ENCODE results near the gene FAM107A. TPM values are rescaled to one million over a fixed set of nuclear protein-coding genes. Genes with fewer than 3 reads are reported as not detected.

The FAM107A gene
- total and polyA plus RNA-seq, 2 of the 13 experiments (the other 11 are each of a cell fraction or from before 2014, with no cell fraction given) = not detected

DNA sequence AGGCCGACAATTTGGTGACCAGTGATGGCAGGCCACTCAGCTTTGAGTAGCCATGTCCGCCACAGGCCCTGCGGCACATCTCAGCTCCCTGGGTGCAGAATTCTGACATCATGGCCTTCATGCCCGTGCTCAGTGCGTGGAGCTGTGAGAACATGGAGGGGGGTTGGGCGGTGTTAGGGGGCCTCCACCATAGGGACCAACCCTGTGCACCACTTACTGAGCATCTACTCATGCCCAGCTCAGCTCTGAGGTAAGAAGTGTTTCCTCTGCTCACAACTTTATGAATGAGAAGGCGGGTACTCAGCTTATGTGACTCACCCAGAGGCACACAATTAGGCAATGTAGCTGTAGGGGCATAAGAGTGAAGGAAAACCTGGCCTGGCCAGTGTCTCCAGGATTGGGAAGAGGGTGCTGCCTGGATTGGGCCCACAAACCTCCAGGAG, 50.7 kb downstream of the FAM107A start (continued):
- TF ChIP-seq, protein P1, sequence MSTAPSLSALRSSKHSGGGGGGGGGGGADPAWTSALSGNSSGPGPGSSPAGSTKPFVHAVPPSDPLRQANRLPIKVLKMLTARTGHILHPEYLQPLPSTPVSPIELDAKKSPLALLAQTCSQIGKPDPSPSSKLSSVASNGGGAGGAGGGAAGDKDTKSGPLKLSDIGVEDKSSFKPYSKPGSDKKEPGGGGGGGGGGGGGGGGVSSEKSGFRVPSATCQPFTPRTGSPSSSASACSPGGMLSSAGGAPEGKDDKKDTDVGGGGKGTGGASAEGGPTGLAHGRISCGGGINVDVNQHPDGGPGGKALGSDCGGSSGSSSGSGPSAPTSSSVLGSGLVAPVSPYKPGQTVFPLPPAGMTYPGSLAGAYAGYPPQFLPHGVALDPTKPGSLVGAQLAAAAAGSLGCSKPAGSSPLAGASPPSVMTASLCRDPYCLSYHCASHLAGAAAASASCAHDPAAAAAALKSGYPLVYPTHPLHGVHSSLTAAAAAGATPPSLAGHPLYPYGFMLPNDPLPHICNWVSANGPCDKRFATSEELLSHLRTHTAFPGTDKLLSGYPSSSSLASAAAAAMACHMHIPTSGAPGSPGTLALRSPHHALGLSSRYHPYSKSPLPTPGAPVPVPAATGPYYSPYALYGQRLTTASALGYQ (CRISPR knock-in tag; IDR thresholded peaks at IDR 0.05) = no peak
- TF ChIP-seq, protein P2, sequence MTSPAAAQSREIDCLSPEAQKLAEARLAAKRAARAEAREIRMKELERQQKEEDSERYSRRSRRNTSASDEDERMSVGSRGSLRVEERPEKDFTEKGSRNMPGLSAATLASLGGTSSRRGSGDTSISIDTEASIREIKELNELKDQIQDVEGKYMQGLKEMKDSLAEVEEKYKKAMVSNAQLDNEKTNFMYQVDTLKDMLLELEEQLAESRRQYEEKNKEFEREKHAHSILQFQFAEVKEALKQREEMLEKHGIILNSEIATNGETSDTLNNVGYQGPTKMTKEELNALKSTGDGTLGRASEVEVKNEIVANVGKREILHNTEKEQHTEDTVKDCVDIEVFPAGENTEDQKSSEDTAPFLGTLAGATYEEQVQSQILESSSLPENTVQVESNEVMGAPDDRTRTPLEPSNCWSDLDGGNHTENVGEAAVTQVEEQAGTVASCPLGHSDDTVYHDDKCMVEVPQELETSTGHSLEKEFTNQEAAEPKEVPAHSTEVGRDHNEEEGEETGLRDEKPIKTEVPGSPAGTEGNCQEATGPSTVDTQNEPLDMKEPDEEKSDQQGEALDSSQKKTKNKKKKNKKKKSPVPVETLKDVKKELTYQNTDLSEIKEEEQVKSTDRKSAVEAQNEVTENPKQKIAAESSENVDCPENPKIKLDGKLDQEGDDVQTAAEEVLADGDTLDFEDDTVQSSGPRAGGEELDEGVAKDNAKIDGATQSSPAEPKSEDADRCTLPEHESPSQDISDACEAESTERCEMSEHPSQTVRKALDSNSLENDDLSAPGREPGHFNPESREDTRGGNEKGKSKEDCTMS (CRISPR knock-in tag; conservative IDR thresholded peaks at IDR 0.05) = no peak
- peak; percentile 84 for TF ChIP-seq GATAD2A (CRISPR knock-in tag; IDR thresholded peaks at IDR 0.05)
- no peak for TF ChIP-seq GTF3A (CRISPR knock-in tag; conservative IDR thresholded peaks at IDR 0.05)
- no peak for TF ChIP-seq CAMTA2 (CRISPR knock-in tag; IDR thresholded peaks at IDR 0.05; ENCODE audit: borderline replicate concordance)
- TF ChIP-seq, protein P3, sequence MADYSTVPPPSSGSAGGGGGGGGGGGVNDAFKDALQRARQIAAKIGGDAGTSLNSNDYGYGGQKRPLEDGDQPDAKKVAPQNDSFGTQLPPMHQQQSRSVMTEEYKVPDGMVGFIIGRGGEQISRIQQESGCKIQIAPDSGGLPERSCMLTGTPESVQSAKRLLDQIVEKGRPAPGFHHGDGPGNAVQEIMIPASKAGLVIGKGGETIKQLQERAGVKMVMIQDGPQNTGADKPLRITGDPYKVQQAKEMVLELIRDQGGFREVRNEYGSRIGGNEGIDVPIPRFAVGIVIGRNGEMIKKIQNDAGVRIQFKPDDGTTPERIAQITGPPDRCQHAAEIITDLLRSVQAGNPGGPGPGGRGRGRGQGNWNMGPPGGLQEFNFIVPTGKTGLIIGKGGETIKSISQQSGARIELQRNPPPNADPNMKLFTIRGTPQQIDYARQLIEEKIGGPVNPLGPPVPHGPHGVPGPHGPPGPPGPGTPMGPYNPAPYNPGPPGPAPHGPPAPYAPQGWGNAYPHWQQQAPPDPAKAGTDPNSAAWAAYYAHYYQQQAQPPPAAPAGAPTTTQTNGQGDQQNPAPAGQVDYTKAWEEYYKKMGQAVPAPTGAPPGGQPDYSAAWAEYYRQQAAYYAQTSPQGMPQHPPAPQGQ (CRISPR knock-in tag; IDR thresholded peaks at IDR 0.05; ENCODE audit: borderline replicate concordance) = no peak
- TF ChIP-seq JUNB (CRISPR knock-in tag; IDR thresholded peaks at IDR 0.05; ENCODE audit: borderline replicate concordance) = peak; percentile 75; the same call in 1 of the 2 replicates
- TF ChIP-seq ZNF367 (CRISPR knock-in tag; IDR thresholded peaks at IDR 0.05; ENCODE audit: borderline replicate concordance) = no peak
- TF ChIP-seq ZNF558 (CRISPR knock-in tag; IDR thresholded peaks at IDR 0.05; ENCODE audit: borderline replicate concordance) = no peak
- TF ChIP-seq, protein P4, sequence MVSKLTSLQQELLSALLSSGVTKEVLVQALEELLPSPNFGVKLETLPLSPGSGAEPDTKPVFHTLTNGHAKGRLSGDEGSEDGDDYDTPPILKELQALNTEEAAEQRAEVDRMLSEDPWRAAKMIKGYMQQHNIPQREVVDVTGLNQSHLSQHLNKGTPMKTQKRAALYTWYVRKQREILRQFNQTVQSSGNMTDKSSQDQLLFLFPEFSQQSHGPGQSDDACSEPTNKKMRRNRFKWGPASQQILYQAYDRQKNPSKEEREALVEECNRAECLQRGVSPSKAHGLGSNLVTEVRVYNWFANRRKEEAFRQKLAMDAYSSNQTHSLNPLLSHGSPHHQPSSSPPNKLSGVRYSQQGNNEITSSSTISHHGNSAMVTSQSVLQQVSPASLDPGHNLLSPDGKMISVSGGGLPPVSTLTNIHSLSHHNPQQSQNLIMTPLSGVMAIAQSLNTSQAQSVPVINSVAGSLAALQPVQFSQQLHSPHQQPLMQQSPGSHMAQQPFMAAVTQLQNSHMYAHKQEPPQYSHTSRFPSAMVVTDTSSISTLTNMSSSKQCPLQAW (CRISPR knock-in tag; IDR thresholded peaks at IDR 0.05) = peak; percentile 51; the same call in 1 of the 2 replicates
- no peak for TF ChIP-seq ZNF652 (CRISPR knock-in tag; IDR thresholded peaks at IDR 0.05; ENCODE audit: borderline replicate concordance, low read depth)
- TF ChIP-seq FOXK2 (IDR thresholded peaks at IDR 0.05) = no peak
- no peak for TF ChIP-seq DNMT3B (CRISPR knock-in tag; conservative IDR thresholded peaks at IDR 0.05)
- no peak for TF ChIP-seq WIZ (CRISPR knock-in tag; IDR thresholded peaks at IDR 0.05)
- TF ChIP-seq, protein P5, sequence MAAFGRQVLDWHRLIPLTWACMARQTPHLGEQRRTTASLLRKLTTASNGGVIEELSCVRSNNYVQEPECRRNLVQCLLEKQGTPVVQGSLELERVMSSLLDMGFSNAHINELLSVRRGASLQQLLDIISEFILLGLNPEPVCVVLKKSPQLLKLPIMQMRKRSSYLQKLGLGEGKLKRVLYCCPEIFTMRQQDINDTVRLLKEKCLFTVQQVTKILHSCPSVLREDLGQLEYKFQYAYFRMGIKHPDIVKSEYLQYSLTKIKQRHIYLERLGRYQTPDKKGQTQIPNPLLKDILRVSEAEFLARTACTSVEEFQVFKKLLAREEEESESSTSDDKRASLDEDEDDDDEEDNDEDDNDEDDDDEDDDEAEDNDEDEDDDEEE (CRISPR knock-in tag; IDR thresholded peaks at IDR 0.05) = no peak
- TF ChIP-seq, protein P6, sequence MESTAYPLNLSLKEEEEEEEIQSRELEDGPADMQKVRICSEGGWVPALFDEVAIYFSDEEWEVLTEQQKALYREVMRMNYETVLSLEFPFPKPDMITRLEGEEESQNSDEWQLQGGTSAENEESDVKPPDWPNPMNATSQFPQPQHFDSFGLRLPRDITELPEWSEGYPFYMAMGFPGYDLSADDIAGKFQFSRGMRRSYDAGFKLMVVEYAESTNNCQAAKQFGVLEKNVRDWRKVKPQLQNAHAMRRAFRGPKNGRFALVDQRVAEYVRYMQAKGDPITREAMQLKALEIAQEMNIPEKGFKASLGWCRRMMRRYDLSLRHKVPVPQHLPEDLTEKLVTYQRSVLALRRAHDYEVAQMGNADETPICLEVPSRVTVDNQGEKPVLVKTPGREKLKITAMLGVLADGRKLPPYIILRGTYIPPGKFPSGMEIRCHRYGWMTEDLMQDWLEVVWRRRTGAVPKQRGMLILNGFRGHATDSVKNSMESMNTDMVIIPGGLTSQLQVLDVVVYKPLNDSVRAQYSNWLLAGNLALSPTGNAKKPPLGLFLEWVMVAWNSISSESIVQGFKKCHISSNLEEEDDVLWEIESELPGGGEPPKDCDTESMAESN (CRISPR knock-in tag; conservative IDR thresholded peaks at IDR 0.05) = no peak
- TF ChIP-seq, protein P7, sequence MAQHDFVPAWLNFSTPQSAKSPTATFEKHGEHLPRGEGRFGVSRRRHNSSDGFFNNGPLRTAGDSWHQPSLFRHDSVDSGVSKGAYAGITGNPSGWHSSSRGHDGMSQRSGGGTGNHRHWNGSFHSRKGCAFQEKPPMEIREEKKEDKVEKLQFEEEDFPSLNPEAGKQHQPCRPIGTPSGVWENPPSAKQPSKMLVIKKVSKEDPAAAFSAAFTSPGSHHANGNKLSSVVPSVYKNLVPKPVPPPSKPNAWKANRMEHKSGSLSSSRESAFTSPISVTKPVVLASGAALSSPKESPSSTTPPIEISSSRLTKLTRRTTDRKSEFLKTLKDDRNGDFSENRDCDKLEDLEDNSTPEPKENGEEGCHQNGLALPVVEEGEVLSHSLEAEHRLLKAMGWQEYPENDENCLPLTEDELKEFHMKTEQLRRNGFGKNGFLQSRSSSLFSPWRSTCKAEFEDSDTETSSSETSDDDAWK (CRISPR knock-in tag; IDR thresholded peaks at IDR 0.05) = no peak

All from HepG2 (cell line).